ENCODE results near the gene PRKCE. TPM values are rescaled to one million over a fixed set of nuclear protein-coding genes. Genes with fewer than 3 reads are reported as not detected.

PRKCE gene
- total RNA-seq, 1 experiment from 2014 or later: 1.3 TPM

- peak; percentile 72 for DNase-seq
- H2BK120ac ChIP-seq (ENCODE audit: low read depth, low read length, poor library complexity, severe bottlenecking): no peak overlapping the region
- Mint-ChIP-seq H3K4me1 (peaks cover 2 to 10% of the 10 kb centered on the region in 2 experiments), H3K27me3 (ENCODE audit: low read depth) (no peaks in the 10 kb centered on the region; the same call in 1 of the 2 replicates), H3K27ac (no peak overlapping the region), H3K4me3 (no peak overlapping the region), H3K36me3 (ENCODE audit: insufficient read depth in 1 of 3, low read depth in 3 of 3) (no peaks in the 10 kb centered on the region; a peak in 1 of 7 replicates), H3K9me3 (no peaks in the 10 kb centered on the region)
- no peaks in the 10 kb centered on the region for H3K9me3 ChIP-seq (ENCODE audit: control insufficient read depth, low read depth, low read length)
- TF ChIP-seq CTCF (conservative IDR thresholded peaks at IDR 0.05): peak; percentile 91
- H3K14ac ChIP-seq (ENCODE audit: insufficient read depth, low read length): no peak overlapping the region; the same call in 1 of the 2 replicates
- no peak overlapping the region for H3K9ac ChIP-seq (ENCODE audit: extremely low read depth, insufficient read length, low read length)
- H2BK20ac ChIP-seq (ENCODE audit: low read depth, low read length, poor library complexity, severe bottlenecking): no peak overlapping the region
- no peak overlapping the region for H3T11ph ChIP-seq (ENCODE audit: low read length)
- H2AK5ac ChIP-seq (ENCODE audit: insufficient read length, low read length): no peak overlapping the region
- H3K4ac ChIP-seq (ENCODE audit: low read depth, low read length): no peak overlapping the region
- no peaks in the 10 kb centered on the region for H3K79me2 ChIP-seq (ENCODE audit: insufficient read depth, low read length)
- H4K8ac ChIP-seq (replicated peaks; ENCODE audit: insufficient read length, low read depth, low read length): no peak overlapping the region
- no peaks in the 10 kb centered on the region for H3K27me3 ChIP-seq (ENCODE audit: insufficient read depth, low read length)
- WGBS (ENCODE audit: extremely low coverage, insufficient read length, low lambda C conversion rate): no CpG with 5 or more reads among the region's 6 CpGs
- H2BK5ac ChIP-seq (ENCODE audit: insufficient read length, low read length): no peak overlapping the region
- H3K27ac ChIP-seq (ENCODE audit: insufficient read length, low read depth, low read length): no peak overlapping the region
- H2AFZ ChIP-seq (ENCODE audit: low read length): no peak overlapping the region
- no peak overlapping the region for H2BK15ac ChIP-seq (ENCODE audit: low read depth, low read length)
- no peaks in the 10 kb centered on the region for H3K79me1 ChIP-seq (ENCODE audit: insufficient read depth, low read depth, low read length, poor library complexity, severe bottlenecking)
- H3K56ac ChIP-seq (ENCODE audit: insufficient read length, low read depth, low read length): no peak overlapping the region
- no peak overlapping the region for H3K23ac ChIP-seq (ENCODE audit: insufficient read length, low read depth, low read length)
- H2BK12ac ChIP-seq (ENCODE audit: insufficient read length, low read depth, low read length): no peak overlapping the region
- H3K23me2 ChIP-seq (ENCODE audit: insufficient read length, low read depth, low read length, poor library complexity, severe bottlenecking): no peaks in the 10 kb centered on the region
- no peaks in the 10 kb centered on the region for H3K4me1 ChIP-seq (ENCODE audit: insufficient read depth, low read length)
- no peaks in the 10 kb centered on the region for H4K20me1 ChIP-seq (ENCODE audit: control insufficient read depth, insufficient read depth, insufficient read length)
- H4K91ac ChIP-seq (ENCODE audit: insufficient read length, low read depth, low read length): no peak overlapping the region
- H3K18ac ChIP-seq (ENCODE audit: insufficient read length, low read depth, low read length): no peak overlapping the region
- no peak overlapping the region for H3K4me2 ChIP-seq (ENCODE audit: insufficient read depth, insufficient read length, low read length)
- no peak overlapping the region for H4K5ac ChIP-seq (ENCODE audit: insufficient read length, low read depth, low read length)
Measured at GRCh38 chr2:45993476-45993991, 342.1 kb downstream of the PRKCE start.
